Nephron (organoid): ENCODE data around the gene PLEKHG2.
A peak's percentile ranks its signal among the peaks of the same experiment; 100 is the strongest.

Experiments
- H3K27ac Mint-ChIP-seq, 3 experiments: 2 replicates each; pipeline ENCODE4 v1.8.0; 2020; ENCODE audit warnings: mixed read lengths in 3 of 3, mild to moderate bottlenecking in 2 of 3, moderate library complexity in 1 of 3
- H3K27me3 Mint-ChIP-seq: 2 replicates; pipeline ENCODE4 v1.8.0; 2021; ENCODE audit warnings: low read depth, mild to moderate bottlenecking, moderate library complexity, mixed read lengths
- H3K36me3 Mint-ChIP-seq: 2 replicates; pipeline ENCODE4 v1.8.0; 2020; ENCODE audit warnings: low read depth, mixed read lengths
- H3K4me1 Mint-ChIP-seq: 2 replicates; pipeline ENCODE4 v1.8.0; 2020; ENCODE audit warnings: mixed read lengths
- H3K4me3 Mint-ChIP-seq, 3 experiments: 2 replicates each; pipeline ENCODE4 v1.8.0; 2020; ENCODE audit warnings: mild to moderate bottlenecking in 3 of 3, mixed read lengths in 3 of 3, moderate library complexity in 2 of 3
- H3K9me3 Mint-ChIP-seq: 2 replicates; pipeline ENCODE4 v1.8.0; 2020; ENCODE audit warnings: mixed read lengths
- TF ChIP-seq, protein P1 (sequence below), 3 experiments: fragments of 200-600 bp; sonication (generic); IDR thresholded peaks; one replicate each; pipeline ENCODE4 v1.5.0; 2021; ENCODE audit warnings: antibody characterized with exemption in 3 of 3; ENCODE audit not compliant: unreplicated experiment in 3 of 3

The PLEKHG2 gene

DNA sequence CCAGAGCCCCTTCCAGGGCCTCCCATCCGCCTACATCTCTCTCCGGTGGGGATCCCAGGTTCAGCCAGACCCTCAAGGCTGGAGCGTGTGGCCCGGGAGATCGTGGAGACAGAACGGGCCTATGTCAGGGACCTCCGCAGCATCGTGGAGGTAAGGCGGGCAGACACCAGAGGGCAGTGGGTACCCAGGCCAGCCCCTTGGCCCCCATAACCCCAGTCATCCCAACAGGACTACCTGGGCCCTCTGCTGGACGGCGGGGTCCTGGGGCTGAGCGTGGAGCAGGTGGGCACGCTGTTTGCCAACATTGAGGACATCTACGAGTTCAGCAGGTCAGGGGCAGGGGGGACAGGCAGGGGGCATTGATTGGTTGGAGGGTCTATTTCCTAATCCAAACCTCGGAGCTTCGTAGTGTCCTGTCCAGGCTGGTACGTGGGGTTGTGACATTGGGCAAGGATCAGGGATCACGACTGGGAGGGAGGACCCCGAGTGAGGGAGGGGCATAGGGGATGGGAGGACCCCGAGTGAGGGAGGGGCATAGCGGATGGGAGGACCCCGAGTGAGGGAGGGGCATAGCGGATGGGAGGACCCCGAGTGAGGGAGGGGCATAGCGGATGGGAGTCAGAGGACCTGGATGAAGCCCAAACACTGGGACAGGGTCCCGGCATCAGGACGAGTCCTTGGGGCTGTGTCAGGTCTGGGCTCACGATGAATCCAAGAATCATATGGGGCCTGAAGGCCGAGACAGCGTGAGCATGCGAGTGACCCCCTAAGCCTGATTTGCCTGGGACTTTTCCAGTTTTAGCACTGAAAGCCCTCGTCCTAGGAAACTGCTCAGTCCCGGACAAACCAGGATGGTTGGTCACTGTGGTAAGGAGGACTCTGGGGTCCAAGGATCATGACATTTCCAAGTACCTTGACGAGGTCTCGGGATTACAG, 2.9 kb downstream of the PLEKHG2 start:
- H3K27ac Mint-ChIP-seq, result peak overlapping the region; percentile 54 to 93 (median 59)
- H3K27me3 Mint-ChIP-seq, result peaks cover 5% of the 10 kb centered on the region
- no peaks in the 10 kb centered on the region for H3K9me3 Mint-ChIP-seq
- H3K4me3 Mint-ChIP-seq, result peak overlapping the region; percentile 97 to 99 (median 97)
- TF ChIP-seq, protein P1, sequence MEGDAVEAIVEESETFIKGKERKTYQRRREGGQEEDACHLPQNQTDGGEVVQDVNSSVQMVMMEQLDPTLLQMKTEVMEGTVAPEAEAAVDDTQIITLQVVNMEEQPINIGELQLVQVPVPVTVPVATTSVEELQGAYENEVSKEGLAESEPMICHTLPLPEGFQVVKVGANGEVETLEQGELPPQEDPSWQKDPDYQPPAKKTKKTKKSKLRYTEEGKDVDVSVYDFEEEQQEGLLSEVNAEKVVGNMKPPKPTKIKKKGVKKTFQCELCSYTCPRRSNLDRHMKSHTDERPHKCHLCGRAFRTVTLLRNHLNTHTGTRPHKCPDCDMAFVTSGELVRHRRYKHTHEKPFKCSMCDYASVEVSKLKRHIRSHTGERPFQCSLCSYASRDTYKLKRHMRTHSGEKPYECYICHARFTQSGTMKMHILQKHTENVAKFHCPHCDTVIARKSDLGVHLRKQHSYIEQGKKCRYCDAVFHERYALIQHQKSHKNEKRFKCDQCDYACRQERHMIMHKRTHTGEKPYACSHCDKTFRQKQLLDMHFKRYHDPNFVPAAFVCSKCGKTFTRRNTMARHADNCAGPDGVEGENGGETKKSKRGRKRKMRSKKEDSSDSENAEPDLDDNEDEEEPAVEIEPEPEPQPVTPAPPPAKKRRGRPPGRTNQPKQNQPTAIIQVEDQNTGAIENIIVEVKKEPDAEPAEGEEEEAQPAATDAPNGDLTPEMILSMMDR (IDR thresholded peaks at IDR 0.05; ENCODE audit: unreplicated experiment in 3 of 3), result no peak
- peaks cover 29% of the 10 kb centered on the region for H3K4me1 Mint-ChIP-seq
- peaks cover 38% of the 10 kb centered on the region for H3K36me3 Mint-ChIP-seq

DNA sequence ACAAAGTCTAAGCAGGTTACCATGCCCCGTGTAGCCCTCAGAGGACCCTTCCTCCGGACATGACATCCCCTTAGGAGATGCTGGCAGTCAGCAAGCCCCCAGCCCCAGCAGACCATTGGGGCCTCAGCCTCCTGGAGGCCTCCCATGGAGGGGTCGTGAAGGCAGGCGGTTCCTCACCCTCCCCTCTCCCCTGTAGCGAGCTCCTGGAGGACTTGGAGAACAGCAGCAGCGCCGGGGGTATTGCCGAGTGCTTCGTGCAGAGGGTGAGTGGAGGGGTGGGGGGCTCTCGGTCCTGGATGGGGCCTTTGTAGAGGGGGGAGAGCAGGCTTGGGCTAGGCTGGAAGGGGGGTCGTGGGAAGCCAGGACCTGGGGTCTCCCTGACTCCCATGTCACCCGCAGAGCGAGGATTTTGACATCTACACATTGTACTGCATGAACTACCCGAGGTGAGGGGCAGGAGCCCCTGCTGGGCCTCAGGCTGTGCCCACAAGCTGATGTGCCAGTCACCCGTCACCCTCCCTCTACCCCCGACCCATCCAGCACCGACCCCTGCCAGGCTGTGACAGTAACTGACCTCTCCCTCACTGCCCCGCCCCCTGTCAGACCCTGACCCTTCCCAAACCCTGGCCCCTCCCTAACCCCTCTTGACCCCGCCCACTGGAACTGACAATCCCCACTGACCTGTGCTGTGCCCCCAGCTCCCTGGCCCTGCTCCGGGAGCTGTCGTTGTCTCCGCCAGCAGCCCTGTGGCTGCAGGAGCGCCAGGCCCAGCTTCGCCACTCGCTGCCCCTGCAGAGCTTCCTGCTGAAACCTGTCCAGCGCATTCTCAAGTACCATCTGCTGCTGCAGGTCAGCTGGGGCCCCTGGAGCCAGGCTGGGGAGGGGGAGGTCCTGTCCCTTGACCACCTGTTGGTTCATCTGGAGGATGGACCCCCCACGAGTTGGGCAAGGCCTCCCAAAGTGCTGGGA, 4.0 kb downstream of the PLEKHG2 start:
- H3K27me3 Mint-ChIP-seq, result peaks cover 5% of the 10 kb centered on the region
- H3K36me3 Mint-ChIP-seq, result peaks cover 48% of the 10 kb centered on the region
- TF ChIP-seq, protein P1 (IDR thresholded peaks at IDR 0.05; ENCODE audit: unreplicated experiment in 3 of 3), result no peak
- no peak overlapping the region for H3K27ac Mint-ChIP-seq
- H3K9me3 Mint-ChIP-seq, result no peaks in the 10 kb centered on the region
- H3K4me1 Mint-ChIP-seq, result peaks cover 19% of the 10 kb centered on the region
- no peak overlapping the region for H3K4me3 Mint-ChIP-seq

DNA sequence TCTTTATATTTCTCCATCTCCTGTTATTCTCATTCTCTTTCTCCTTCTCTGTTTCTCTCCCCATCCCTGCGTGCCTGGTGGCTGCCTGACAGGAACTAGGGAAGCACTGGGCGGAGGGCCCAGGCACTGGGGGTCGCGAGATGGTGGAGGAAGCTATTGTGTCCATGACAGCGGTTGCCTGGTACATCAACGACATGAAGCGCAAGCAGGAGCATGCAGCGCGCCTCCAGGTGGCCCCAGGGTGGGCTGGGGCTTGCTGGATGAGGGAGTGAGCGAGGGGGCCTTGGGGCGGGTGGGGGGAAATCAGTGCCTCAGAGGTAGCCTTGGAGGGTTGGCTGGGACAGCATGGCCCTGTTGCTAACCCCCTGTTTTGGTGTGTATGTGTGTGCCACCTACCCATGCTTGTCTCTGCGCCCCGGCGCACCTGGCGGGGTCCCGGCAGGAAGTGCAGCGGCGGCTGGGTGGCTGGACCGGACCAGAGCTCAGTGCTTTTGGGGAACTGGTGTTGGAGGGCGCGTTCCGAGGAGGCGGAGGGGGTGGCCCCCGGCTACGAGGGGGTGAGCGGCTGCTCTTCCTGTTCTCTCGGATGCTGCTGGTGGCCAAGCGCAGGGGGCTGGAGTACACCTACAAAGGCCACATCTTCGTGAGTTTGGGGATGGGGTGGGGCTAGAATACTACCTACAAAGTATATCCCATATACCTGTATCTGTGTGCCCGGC, 5.2 kb downstream of the PLEKHG2 start:
- no peaks in the 10 kb centered on the region for H3K27me3 Mint-ChIP-seq
- H3K4me3 Mint-ChIP-seq, result peak overlapping the region; percentile 65 to 74 (median 73)
- TF ChIP-seq, protein P1 (IDR thresholded peaks at IDR 0.05; ENCODE audit: unreplicated experiment in 3 of 3), result no peak
- peaks cover 50% of the 10 kb centered on the region for H3K36me3 Mint-ChIP-seq
- H3K9me3 Mint-ChIP-seq, result no peaks in the 10 kb centered on the region
- H3K4me1 Mint-ChIP-seq, result peaks cover 10% of the 10 kb centered on the region
- no peak overlapping the region for H3K27ac Mint-ChIP-seq

DNA sequence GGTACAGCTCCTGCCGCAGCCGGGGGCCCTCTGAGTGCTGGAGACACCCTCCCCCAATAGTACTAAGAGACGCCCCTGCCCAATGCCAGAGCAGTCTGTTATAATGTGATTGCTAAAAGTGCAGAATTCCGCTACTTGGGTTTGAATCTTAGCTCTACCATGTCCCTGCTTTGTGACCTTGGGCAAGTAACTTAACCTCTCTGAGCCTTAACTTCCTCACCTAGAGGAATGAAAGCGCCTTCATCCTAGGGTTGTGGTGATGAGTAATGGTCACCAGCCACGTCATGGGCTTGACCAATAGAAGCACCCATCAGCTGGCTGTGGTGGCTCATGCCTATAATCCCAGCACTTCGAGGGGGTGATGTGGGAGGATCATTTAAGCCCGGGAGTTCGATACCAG, 6.5 kb downstream of the PLEKHG2 start:
- Mint-ChIP-seq H3K36me3 (peaks cover 58% of the 10 kb centered on the region), H3K27me3 (no peaks in the 10 kb centered on the region)
- TF ChIP-seq, protein P1 (IDR thresholded peaks at IDR 0.05; ENCODE audit: unreplicated experiment in 3 of 3), result no peak

DNA sequence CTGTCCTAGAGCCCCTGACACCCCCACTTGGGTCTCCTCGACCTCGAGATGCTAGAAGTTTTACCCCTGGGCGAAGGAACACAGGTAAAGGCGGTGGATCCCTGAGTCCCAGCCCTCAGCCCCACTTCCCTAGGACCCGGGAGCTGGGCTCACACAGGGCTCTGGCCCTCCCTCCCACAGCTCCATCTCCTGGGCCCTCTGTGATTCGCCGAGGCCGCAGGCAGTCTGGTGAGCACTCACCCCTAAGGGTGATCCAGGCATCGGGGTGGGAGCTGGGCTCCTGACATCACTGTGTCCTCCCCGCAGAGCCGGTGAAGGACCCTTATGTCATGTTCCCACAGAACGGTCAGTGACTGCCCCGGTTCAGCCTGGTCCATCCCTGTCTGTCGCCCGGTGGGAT, 8.3 kb downstream of the PLEKHG2 start:
- peaks cover 3% of the 10 kb centered on the region for H3K4me1 Mint-ChIP-seq
- H3K4me3 Mint-ChIP-seq, result no peak overlapping the region
- peaks cover 54% of the 10 kb centered on the region for H3K36me3 Mint-ChIP-seq
- H3K27me3 Mint-ChIP-seq, result no peaks in the 10 kb centered on the region
- TF ChIP-seq, protein P1 (IDR thresholded peaks at IDR 0.05; ENCODE audit: unreplicated experiment in 3 of 3), result no peak
- H3K9me3 Mint-ChIP-seq, result no peaks in the 10 kb centered on the region
- no peak overlapping the region for H3K27ac Mint-ChIP-seq

More for the DNA sequence above, 6.5 kb downstream of the PLEKHG2 start:
- H3K4me3 Mint-ChIP-seq, result peak overlapping the region in 1 of 3 experiments; percentile 62
- peaks cover 9% of the 10 kb centered on the region for H3K4me1 Mint-ChIP-seq
- H3K9me3 Mint-ChIP-seq, result no peaks in the 10 kb centered on the region
- no peak overlapping the region for H3K27ac Mint-ChIP-seq
